Vagina (tissue), 2 donors: Measurements from ENCODE around the gene HDAC7.

Experiments used
- POLR2A ChIP-seq, 2 donors: fragments of 450-650 bp; IDR thresholded peaks; one replicate each; pipeline ENCODE4 v1.6.1; 2017; ENCODE audit warnings: antibody characterized with exemption in 2 of 2, mild to moderate bottlenecking in 2 of 2, moderate library complexity in 2 of 2
- TF ChIP-seq, protein P1 (sequence below), 3 experiments: fragments of 450-650 bp in 2 of 3; fragments of 200-600 bp in 1 of 3; sonication (generic) in 1 of 3; IDR thresholded peaks; one replicate each; pipeline ENCODE4 v1.5.1; 2017 to 2019; ENCODE audit warnings: antibody characterized with exemption in 3 of 3, mild to moderate bottlenecking in 2 of 3, moderate library complexity in 2 of 3

DNA sequence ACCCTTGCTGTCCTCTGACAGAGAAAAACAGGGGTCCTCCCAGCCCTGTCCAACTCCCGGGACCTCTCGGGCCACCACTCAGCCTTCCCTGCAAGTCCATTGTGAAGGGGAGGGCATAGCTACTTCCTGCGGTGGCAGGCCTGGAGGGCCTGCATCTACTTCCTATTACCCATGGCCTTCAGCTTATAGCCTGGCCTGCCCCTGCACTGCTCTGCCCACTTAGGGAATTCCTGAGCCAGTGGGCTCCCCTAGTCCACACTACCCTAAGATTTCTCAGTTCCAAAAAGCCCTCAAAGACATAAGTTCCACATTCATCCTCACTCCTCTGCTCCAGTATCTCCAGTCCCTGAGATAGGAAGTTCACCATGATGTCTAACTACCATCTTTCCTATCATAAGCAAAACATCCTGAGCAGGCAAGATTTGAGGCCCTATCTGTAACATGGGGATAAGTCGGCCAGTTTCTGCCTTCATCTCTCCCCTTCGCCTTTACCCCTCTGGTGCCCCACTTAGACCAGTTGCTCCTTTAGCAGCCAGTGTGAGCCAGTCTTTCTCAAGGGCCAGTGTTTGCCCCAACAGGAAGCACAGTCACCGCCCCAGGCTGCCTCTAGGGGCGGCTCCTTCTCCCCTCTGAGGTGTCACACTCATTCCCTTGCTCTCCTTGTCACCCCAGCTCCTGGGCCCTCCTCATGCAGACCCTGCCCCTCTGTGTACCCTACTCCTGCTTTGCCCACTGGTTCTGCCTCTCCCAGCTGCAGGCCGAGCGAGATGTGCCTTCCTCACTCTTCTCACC lies 10.9 kb downstream of the HDAC7 start:
- TF ChIP-seq, protein P1, sequence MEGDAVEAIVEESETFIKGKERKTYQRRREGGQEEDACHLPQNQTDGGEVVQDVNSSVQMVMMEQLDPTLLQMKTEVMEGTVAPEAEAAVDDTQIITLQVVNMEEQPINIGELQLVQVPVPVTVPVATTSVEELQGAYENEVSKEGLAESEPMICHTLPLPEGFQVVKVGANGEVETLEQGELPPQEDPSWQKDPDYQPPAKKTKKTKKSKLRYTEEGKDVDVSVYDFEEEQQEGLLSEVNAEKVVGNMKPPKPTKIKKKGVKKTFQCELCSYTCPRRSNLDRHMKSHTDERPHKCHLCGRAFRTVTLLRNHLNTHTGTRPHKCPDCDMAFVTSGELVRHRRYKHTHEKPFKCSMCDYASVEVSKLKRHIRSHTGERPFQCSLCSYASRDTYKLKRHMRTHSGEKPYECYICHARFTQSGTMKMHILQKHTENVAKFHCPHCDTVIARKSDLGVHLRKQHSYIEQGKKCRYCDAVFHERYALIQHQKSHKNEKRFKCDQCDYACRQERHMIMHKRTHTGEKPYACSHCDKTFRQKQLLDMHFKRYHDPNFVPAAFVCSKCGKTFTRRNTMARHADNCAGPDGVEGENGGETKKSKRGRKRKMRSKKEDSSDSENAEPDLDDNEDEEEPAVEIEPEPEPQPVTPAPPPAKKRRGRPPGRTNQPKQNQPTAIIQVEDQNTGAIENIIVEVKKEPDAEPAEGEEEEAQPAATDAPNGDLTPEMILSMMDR (IDR thresholded peaks at IDR 0.05) = no peak
- no peak for TF ChIP-seq POLR2A (IDR thresholded peaks at IDR 0.05)
